SU-DHL-6 (cell line): ENCODE results near the gene MYO15A.
A peak's percentile ranks its signal among the peaks of the same experiment; 100 is the strongest.

Experiments
- H2AFZ ChIP-seq: fragments of 200-600 bp; sonication (generic); 2 replicates; pipeline ENCODE4 v1.6.1; 2014; ENCODE audit warnings: low read depth, mild to moderate bottlenecking, moderate library complexity, mixed read lengths, antibody characterized with exemption, low read length; ENCODE audit not compliant: severe bottlenecking
- H3F3A ChIP-seq: fragments of 200-600 bp; shearing (Covaris generic); 2 replicates; pipeline ENCODE4 v1.6.0; 2016; ENCODE audit warnings: antibody characterized with exemption, mild to moderate bottlenecking; ENCODE audit not compliant: insufficient read depth
- H3K27ac ChIP-seq: fragments of 200-600 bp; sonication (generic); 2 replicates; pipeline ENCODE4 v1.5.1; 2016; ENCODE audit warnings: low read depth, mild to moderate bottlenecking, low read length, moderate library complexity, mixed read lengths
- H3K27me3 ChIP-seq: fragments of 200-600 bp; sonication (generic), shearing (Covaris generic); 2 replicates; pipeline ENCODE4 v1.6.0; 2014; ENCODE audit warnings: mild to moderate bottlenecking, low read length
- H3K36me3 ChIP-seq: fragments of 200-600 bp; sonication (generic); 2 replicates; pipeline ENCODE4 v1.6.1; 2014; ENCODE audit warnings: mild to moderate bottlenecking, low read length, mixed read lengths
- H3K4me2 ChIP-seq: fragments of 300-600, 200-600 bp; shearing (Covaris generic), sonication (generic); 2 replicates; pipeline ENCODE4 v1.6.0; 2014; ENCODE audit warnings: low read length, low read depth, mild to moderate bottlenecking; ENCODE audit not compliant: poor library complexity, severe bottlenecking
- H3K4me3 ChIP-seq: fragments of 200-600 bp; sonication (generic); 2 replicates; pipeline ENCODE4 v1.5.1; 2014; ENCODE audit warnings: antibody characterized with exemption, low read length, mild to moderate bottlenecking, mixed read lengths; ENCODE audit not compliant: insufficient read depth, poor library complexity, severe bottlenecking
- H3K79me2 ChIP-seq: fragments of 200-600 bp; sonication (generic); 2 replicates; pipeline ENCODE4 v1.6.1; 2014; ENCODE audit warnings: mild to moderate bottlenecking, low read length, moderate library complexity; ENCODE audit not compliant: insufficient read depth
- H3K9ac ChIP-seq: fragments of 200-600 bp; sonication (generic); 2 replicates; pipeline ENCODE4 v1.7.0; 2014; ENCODE audit warnings: mild to moderate bottlenecking, low read length
- H3K9me2 ChIP-seq: fragments of 200-600 bp; sonication (generic); replicated peaks from 2 replicates; pipeline ENCODE4 v1.6.1; 2014; ENCODE audit warnings: low read length; ENCODE audit not compliant: insufficient read depth
- H3K9me3 ChIP-seq: fragments of 200-600 bp; sonication (generic); 2 replicates; pipeline ENCODE4 v1.6.1; 2014; ENCODE audit warnings: low read length, mixed read lengths; ENCODE audit not compliant: insufficient read depth
- H4K20me1 ChIP-seq: fragments of 200-600 bp; sonication (generic); 2 replicates; pipeline ENCODE4 v1.6.1; 2014; ENCODE audit warnings: low read depth, mild to moderate bottlenecking, antibody characterized with exemption, low read length, moderate library complexity, mixed read lengths
- CTCF ChIP-seq: fragments of 200-600 bp; sonication (generic); IDR thresholded peaks from one replicate; pipeline ENCODE4 v1.5.1; 2017; ENCODE audit warnings: antibody characterized with exemption, mild to moderate bottlenecking, low read length, moderate library complexity; ENCODE audit not compliant: insufficient read depth, poor library complexity, severe bottlenecking
- EZH2phosphoT487 ChIP-seq: fragments of 200-600 bp; sonication (generic), shearing (Covaris generic); conservative IDR thresholded peaks from 2 replicates; pipeline ENCODE4 v1.6.1; 2018; ENCODE audit warnings: mild to moderate bottlenecking, antibody characterized with exemption, low read length, moderate library complexity, mixed read lengths

The MYO15A gene

GRCh38 chr17:18182110-18182977 lies 73.8 kb downstream of the MYO15A start:
- no peaks in the 10 kb centered on the region for H3K27me3 ChIP-seq
- H3K79me2 ChIP-seq: peaks cover 33% of the 10 kb centered on the region
- no peak for TF ChIP-seq EZH2phosphoT487
- TF ChIP-seq CTCF: no peak
- H3K9me2 ChIP-seq: no peaks in the 10 kb centered on the region
- peak overlapping the region; percentile 90 for H3K4me3 ChIP-seq
- H4K20me1 ChIP-seq: peaks cover 24% of the 10 kb centered on the region
- no peaks in the 10 kb centered on the region for H3K9me3 ChIP-seq
- no peaks in the 10 kb centered on the region for H3F3A ChIP-seq
- H3K9ac ChIP-seq: peak overlapping the region; percentile 88
- 0 out of 2 replicates have a peak, but pooled peaks cover 3% of the 10 kb centered on the region for H3K36me3 ChIP-seq
- H2AFZ ChIP-seq: peak overlapping the region; percentile 83
- H3K27ac ChIP-seq: peak overlapping the region; percentile 92
- H3K4me2 ChIP-seq: peak overlapping the region; percentile 65

GRCh38 chr17:18182978-18183333 lies 74.4 kb downstream of the MYO15A start:
- Histone ChIP-seq H3K4me2 (peak overlapping the region; percentile 65), H3K4me3 (peak overlapping the region; percentile 90), H3K9me3 (no peaks in the 10 kb centered on the region), H3K9ac (peak overlapping the region; percentile 88), H3K27ac (peak overlapping the region; percentile 92), H3K79me2 (peaks cover 39% of the 10 kb centered on the region), H3K9me2 (no peaks in the 10 kb centered on the region), H4K20me1 (peaks cover 27% of the 10 kb centered on the region), H3F3A (no peaks in the 10 kb centered on the region), H2AFZ (peak overlapping the region; percentile 83), H3K27me3 (no peaks in the 10 kb centered on the region), H3K36me3 (0 out of 2 replicates have a peak, but pooled peaks cover 3% of the 10 kb centered on the region)
- TF ChIP-seq CTCF (no peak), EZH2phosphoT487 (no peak)

GRCh38 chr17:18183334-18184142 lies 75.0 kb downstream of the MYO15A start, which contains the start of gene ALKBH5:
TSS of gene ALKBH5 (plus strand) at chr17:18183828. CDS start at chr17:18184244, 416 bp downstream.
- Histone ChIP-seq H3F3A (no peaks in the 10 kb centered on the region), H3K36me3 (0 out of 2 replicates have a peak, but pooled peaks cover 3% of the 10 kb centered on the region), H3K9me2 (no peaks in the 10 kb centered on the region), H3K4me3 (peak within 1 kb of the TSS; percentile 90), H3K27ac (peak within 1 kb of the TSS; percentile 92), H4K20me1 (peaks cover 27% of the 10 kb centered on the region), H3K27me3 (no peaks in the 10 kb centered on the region), H3K79me2 (peaks cover 45% of the 10 kb centered on the region), H2AFZ (peak within 1 kb of the TSS; percentile 83), H3K9me3 (no peaks in the 10 kb centered on the region), H3K9ac (peak within 1 kb of the TSS; percentile 88), H3K4me2 (peak within 1 kb of the TSS; percentile 79)
- TF ChIP-seq CTCF (peak; percentile 19), EZH2phosphoT487 (no peak)
